ENCODE measurements around the gene BOC.

BOC gene

DNA sequence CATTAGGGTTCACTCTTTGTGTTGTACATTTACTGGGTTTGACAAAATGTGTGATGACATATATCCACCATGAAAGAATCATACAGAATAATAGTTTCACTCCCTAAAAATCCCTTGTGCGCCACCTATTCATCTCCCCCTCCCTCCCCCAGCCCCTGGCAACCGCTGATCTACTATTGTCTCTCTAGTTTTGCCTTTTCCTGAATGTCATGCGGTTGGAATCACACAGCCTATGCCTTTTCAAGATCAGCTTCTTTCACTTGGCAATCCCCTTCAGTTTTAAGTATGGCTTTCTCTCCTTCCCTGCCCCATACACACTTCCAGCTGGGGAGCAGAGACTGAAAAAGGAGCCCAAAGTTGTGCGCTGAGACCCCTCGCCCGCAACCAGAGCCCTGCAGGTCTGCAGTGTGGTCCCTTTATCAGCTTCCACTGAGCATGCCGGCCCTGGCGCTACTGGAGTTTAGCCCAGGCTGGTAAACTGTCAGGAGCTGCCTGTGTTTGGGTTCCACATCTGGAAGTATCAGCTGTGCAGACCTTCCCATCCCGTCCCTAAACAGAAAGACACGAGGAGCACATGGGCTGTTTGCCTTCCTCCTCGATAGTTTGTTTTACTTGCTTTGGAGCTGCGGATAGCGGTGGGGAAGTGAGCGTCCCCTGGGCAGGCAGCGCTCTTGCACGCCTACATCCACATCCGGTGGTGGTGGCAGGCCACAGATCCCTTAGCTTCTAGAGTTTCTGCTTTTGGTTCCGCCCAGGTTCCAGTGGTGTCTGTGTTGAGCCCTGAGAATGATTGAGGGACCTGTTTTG is 12.3 kb downstream of the BOC start:
- DNase-seq, result no peak

- DNase-seq, result no peak
These were observed 13.9 kb downstream of the BOC start for GRCh38 chr3:113225286-113225685.

DNA sequence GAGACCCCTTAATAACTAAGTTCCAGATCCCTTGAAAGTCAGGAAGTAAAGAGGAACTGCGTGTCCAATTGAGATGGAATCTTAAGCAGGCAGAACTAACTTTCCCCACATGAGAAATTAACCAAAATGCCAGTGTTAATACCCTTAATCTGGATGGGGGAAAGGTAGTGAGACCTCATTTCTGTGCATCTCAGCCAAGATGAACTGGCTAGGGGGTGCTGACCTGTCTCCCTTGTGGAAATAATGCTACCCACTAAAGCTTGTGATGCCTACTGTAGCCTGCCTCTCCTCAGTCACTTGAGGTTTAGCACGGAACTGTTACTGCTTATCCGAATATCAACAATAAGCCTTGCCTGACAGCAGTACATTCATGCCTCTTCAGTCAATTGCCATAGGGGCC is 15.1 kb downstream of the BOC start:
- no peak for DNase-seq

DNA sequence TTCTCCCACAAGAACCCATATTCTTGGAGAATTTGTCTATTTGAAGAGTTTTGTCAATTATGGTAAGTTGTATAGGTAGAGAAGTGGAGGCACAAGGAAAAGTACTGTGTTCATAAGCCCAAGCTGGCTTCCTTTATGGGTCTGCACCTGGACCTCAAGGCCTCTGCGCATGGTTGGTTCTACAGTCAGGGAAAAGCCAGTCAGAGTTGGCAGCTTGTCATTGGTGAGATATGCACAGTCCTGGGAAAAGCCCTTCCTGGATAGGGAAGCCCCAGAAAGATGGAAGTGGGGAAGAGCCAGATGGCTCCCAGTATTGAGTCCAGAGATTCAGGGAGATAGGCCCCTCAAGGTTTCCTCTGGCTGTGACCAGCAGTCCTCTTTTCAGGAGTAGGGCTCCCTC is 15.8 kb downstream of the BOC start:
- DNase-seq, result no peak

DNA sequence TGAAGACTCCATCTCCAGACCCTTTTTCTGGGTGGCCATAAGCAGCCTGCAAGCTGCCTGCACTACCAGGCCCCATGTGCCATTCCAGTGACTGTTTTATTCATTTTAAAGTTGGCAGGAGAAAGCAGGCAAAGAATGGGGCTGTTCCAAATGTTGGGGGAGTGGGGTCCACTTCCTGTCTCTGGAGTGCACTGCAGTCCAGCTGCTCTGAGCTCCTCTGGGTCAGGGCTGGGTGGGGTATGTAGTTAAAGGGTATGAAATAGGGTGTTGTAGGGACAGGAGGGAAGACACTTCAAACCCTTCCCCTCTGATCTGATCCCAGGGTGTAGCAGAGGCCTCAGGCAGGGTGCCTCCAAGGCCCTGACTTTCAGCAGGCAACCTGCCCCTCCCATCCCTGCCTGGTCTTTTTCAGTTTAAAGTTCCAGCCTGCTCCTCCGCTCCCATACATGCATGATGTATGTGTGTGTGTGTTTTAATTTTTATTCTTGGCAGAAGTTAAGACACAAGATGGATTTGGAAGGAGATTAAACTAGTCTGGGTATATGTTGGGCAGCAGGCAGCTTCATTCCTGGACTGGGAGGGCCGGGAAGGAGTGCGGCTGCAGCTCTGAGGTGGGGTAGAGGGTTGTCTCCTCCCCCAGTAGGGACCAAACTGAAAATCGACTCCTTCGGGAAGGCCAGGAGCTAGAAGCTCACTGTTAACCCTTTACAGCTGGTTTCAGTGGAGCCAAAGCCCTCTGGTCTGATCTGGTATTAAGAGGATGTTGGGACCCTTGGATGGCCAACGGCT is 17.3 kb downstream of the BOC start:
- no peak for DNase-seq

DNA sequence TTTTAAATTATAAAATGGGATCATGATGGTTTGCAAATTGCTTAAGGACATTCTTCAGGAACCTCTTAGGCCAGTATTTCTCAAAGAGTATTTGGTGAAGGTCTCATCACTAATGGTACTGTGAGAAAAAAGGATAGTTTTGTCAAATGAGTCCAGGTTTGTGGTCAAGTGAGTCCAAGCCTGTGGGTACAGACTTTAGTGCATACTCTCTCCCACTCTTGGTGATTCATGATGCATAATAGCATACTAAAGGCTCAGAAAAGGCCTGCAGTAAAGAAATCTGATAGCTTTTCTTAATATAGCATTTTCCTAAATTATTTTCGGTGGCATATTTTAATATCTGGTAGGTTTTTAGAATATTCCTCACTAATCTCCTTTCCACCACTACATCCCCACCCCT is 20.0 kb downstream of the BOC start:
- DNase-seq, result no peak

DNA sequence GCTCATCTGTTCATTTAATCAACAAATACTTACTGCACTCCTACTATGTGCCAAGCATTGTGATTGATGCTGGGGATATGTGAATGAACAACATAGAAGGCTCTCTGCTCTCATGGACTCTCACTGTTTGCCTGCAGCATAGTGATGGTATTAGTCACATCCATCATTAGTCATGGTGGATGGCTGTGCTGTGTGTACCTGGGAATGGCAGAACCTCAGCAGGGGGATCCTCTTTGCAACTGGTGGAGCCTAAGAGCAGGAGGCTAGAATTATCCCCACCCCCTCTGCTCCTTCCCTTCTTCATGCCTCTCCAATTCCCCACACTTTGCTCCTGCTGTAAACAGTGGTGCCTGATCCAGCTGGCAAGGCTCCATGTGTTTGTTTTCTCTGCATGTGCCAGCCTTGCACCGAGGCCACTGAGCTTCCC is 20.5 kb downstream of the BOC start:
- DNase-seq, result peak; percentile 90

- no peak for DNase-seq
These were observed 21.0 kb downstream of the BOC start for GRCh38 chr3:113232342-113232741.

GRCh38 chr3:113233497-113233896 is 22.1 kb downstream of the BOC start:
- no peak for DNase-seq

- no peak for DNase-seq
These were observed 22.7 kb downstream of the BOC start for GRCh38 chr3:113234028-113234427.

- DNase-seq, result no peak
These were observed 23.4 kb downstream of the BOC start for GRCh38 chr3:113234688-113235260.

DNA sequence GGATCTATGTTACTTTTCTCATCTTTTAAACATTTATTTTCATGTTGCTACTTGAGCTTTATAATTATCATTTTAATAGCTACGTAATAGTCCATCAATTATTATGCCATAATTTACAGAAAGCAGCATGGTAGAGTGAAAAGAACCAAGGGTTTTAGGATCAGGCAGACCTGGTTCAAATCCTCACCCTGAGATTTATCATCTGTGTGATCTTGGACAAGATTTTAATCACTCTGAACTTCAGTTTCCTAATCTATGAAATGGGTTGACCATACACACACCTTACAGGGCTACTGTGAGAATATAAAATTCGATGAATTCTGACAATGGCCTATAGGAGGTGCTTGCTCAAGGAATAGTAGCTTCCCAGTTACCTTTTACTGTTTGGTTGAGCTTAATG is 27.1 kb downstream of the BOC start:
- no peak for DNase-seq

GRCh38 chr3:113240841-113241240 is 29.5 kb downstream of the BOC start:
- no peak for DNase-seq

GRCh38 chr3:113241292-113242095 is 30.1 kb downstream of the BOC start:
- DNase-seq, result no peak

- DNase-seq, result no peak
These were observed 30.8 kb downstream of the BOC start for GRCh38 chr3:113242096-113242581.

- no peak for DNase-seq
These were observed 31.7 kb downstream of the BOC start for GRCh38 chr3:113243071-113243470.

- peak; percentile 47 for DNase-seq
These were observed 32.5 kb downstream of the BOC start for GRCh38 chr3:113243846-113244245.

- DNase-seq, result no peak
These were observed 34.4 kb downstream of the BOC start for GRCh38 chr3:113245761-113246161.

DNA sequence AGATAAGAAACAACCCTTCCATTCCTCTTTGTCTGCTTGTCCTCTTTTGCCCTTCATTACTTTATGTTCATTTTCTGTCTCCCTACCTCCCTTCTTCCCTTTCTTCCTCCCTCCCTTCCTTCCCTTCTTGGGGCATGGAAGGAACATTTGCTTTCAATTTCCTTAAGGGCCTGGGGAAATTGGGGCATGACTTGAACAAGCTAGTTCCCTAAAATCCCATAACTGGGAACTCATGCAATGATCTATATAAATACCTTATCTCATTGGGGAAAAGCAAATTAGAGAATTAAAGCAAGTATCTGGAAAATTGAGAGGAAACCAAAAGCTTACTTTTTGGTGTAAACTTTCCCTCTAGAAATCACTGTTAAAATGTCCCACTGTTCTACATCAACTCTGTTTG is 35.7 kb downstream of the BOC start:
- no peak for DNase-seq

DNA sequence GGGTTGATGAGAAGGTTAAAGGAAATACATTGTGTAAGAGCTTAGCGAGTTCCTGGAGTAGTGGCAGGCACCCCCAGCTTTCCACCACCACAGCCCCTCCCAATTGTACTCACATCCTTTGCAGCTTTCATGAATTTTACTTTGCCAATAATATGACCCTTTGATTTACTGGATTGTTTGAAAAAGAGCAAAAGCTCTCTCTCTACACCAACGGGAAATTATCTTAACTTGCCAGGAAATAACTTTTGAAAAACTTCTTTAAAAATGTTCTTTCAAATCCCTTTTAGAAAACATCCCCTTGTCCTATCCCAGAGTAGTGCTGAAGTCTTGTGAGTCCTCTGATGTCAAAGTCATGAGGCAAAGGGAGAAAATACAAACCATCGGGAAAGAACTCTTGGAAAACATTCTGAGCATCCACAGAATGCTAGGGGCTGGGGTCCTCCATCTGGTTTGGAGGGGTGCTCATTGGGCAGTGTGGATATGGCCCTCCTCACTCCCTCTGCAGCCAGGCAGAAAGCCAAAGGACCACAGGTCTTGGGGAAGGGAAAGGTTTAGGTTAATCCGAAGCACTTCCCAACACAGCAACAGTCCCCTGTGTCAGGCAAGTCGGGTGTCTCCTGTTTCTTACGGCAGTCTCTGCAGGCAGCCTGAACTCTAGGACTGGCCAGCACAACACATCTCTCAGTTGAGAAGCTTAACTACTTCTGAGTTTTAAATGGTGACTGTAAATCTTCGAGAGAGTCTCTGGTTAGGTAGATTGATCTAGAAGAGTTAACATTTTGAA is 36.5 kb downstream of the BOC start:
- no peak for DNase-seq

DNA sequence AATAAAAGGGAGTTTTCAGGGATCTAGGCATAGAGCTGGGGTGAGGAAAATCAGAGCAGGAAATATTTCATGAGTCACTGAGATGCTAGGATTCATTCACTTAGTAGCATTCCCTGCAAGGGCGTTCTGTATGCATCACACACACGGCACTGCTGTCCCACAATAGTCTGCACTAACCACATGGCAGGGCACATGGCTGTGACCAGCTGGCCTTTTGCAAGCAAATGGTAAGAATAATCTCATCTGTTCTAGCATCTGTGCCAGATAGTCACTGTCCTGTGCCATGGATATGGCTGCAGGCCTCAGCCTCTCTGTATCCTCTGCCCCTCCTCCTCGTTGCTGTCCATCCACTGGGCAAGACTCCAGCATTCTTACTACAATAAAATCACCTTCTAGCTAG is 37.8 kb downstream of the BOC start:
- peak; percentile 58 for DNase-seq

DNA sequence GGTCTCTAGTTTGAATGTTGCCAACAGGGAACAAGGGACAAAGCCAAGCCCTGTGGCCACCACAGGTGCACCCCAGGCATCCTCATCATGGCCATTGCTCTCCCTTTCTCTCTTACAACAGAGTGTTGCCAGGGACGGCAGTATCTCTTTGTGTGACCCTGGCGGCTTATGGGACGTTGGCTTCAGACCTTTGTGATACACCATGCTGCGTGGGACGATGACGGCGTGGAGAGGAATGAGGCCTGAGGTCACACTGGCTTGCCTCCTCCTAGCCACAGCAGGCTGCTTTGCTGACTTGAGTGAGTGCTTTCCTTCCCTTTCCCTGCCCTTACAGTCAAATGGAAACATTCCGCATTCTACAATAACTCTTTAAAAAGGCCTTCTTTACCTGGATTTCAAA is 38.2 kb downstream of the BOC start:
- no peak for DNase-seq

Measured in NCI-H446 treated with DMSO at 0.1 percent for 48 hours (cell line).